Measurements from ENCODE around the gene C1orf21.

Gene C1orf21

GRCh38 chr1:184510110-184510509, 123.3 kb downstream of the C1orf21 start:
- Histone ChIP-seq H3F3A (ENCODE audit: control insufficient read depth, insufficient read depth) (no peaks in the 10 kb centered on the region), H3K79me2 (ENCODE audit: control insufficient read depth, low read length) (no peaks in the 10 kb centered on the region), H3K9me2 (replicated peaks; ENCODE audit: control insufficient read depth, low read length) (no peaks in the 10 kb centered on the region), H3K36me3 (ENCODE audit: control insufficient read depth, low read length) (no peaks in the 10 kb centered on the region), H4K20me1 (ENCODE audit: control insufficient read depth, insufficient read depth, low read depth, low read length) (no peaks in the 10 kb centered on the region), H3K4me1 (ENCODE audit: control insufficient read depth, low read length) (no peaks in the 10 kb centered on the region), H3K9me3 (ENCODE audit: control insufficient read depth, insufficient read depth, low read length) (no peaks in the 10 kb centered on the region), H3K27ac (ENCODE audit: low read depth, low read length) (no peak overlapping the region), H3K27me3 (ENCODE audit: control insufficient read depth, low read length) (0 out of 2 replicates have a peak, but pooled peaks cover 5% of the 10 kb centered on the region), H3K4me3 (ENCODE audit: low read length) (no peak overlapping the region), H3K4me2 (ENCODE audit: low read length) (no peak overlapping the region)
- TF ChIP-seq CTCF (IDR thresholded peaks at IDR 0.05; ENCODE audit: low read depth, low read length, poor library complexity, severe bottlenecking) = no peak
- TF ChIP-seq EZH2phosphoT487 (IDR thresholded peaks at IDR 0.05; ENCODE audit: borderline replicate concordance, low read length) = no peak

GRCh38 chr1:184512724-184513123, 125.9 kb downstream of the C1orf21 start:
- no peak overlapping the region for H3K4me3 ChIP-seq (ENCODE audit: low read length)
- no peaks in the 10 kb centered on the region for H3K9me3 ChIP-seq (ENCODE audit: control insufficient read depth, insufficient read depth, low read length)
- no peaks in the 10 kb centered on the region for H3K9me2 ChIP-seq (replicated peaks; ENCODE audit: control insufficient read depth, low read length)
- no peaks in the 10 kb centered on the region for H3K4me1 ChIP-seq (ENCODE audit: control insufficient read depth, low read length)
- H3K27me3 ChIP-seq (ENCODE audit: control insufficient read depth, low read length) = peaks cover 5% of the 10 kb centered on the region; the same call in 1 of the 2 replicates
- H3F3A ChIP-seq (ENCODE audit: control insufficient read depth, insufficient read depth) = no peaks in the 10 kb centered on the region
- no peaks in the 10 kb centered on the region for H3K79me2 ChIP-seq (ENCODE audit: control insufficient read depth, low read length)
- H3K36me3 ChIP-seq (ENCODE audit: control insufficient read depth, low read length) = no peaks in the 10 kb centered on the region
- no peaks in the 10 kb centered on the region for H4K20me1 ChIP-seq (ENCODE audit: control insufficient read depth, insufficient read depth, low read depth, low read length)
- TF ChIP-seq CTCF (IDR thresholded peaks at IDR 0.05; ENCODE audit: low read depth, low read length, poor library complexity, severe bottlenecking) = no peak
- TF ChIP-seq EZH2phosphoT487 (IDR thresholded peaks at IDR 0.05; ENCODE audit: borderline replicate concordance, low read length) = no peak
- H3K4me2 ChIP-seq (ENCODE audit: low read length) = no peak overlapping the region
- no peak overlapping the region for H3K27ac ChIP-seq (ENCODE audit: low read depth, low read length)

- Histone ChIP-seq H3K4me1 (ENCODE audit: control insufficient read depth, low read length) (no peaks in the 10 kb centered on the region), H3F3A (ENCODE audit: control insufficient read depth, insufficient read depth) (no peaks in the 10 kb centered on the region), H3K4me2 (ENCODE audit: low read length) (no peak overlapping the region), H3K9me2 (replicated peaks; ENCODE audit: control insufficient read depth, low read length) (no peaks in the 10 kb centered on the region), H3K79me2 (ENCODE audit: control insufficient read depth, low read length) (no peaks in the 10 kb centered on the region), H3K27ac (ENCODE audit: low read depth, low read length) (no peak overlapping the region), H3K4me3 (ENCODE audit: low read length) (no peak overlapping the region), H3K36me3 (ENCODE audit: control insufficient read depth, low read length) (no peaks in the 10 kb centered on the region), H3K9me3 (ENCODE audit: control insufficient read depth, insufficient read depth, low read length) (no peaks in the 10 kb centered on the region), H3K27me3 (ENCODE audit: control insufficient read depth, low read length) (peaks cover 2% of the 10 kb centered on the region; the same call in 1 of the 2 replicates), H4K20me1 (ENCODE audit: control insufficient read depth, insufficient read depth, low read depth, low read length) (no peaks in the 10 kb centered on the region)
- no peak for TF ChIP-seq CTCF (IDR thresholded peaks at IDR 0.05; ENCODE audit: low read depth, low read length, poor library complexity, severe bottlenecking)
- TF ChIP-seq EZH2phosphoT487 (IDR thresholded peaks at IDR 0.05; ENCODE audit: borderline replicate concordance, low read length) = no peak
Measured at GRCh38 chr1:184513421-184513820, 126.6 kb downstream of the C1orf21 start.

Measured in DOHH2 (cell line).